ENCODE results near the gene PLEKHA8. TPM values are rescaled to one million over a fixed set of nuclear protein-coding genes. Genes with fewer than 3 reads are reported as not detected.

The PLEKHA8 gene
- total RNA-seq = 26.7 TPM in 2 replicates

GRCh38 chr7:30028216-30028748 lies at the start of gene PLEKHA8:
Gene PLEKHA8 (plus strand): TSS chr7:30028412. CDS start chr7:30028763, 351 bp downstream.

GRCh38 chr7:29989257-29989995 lies 38.8 kb upstream of the PLEKHA8 start, which contains the start of gene SCRN1:
Gene SCRN1 (minus strand): TSS chr7:29989801. CDS start chr7:29969067, 20,734 bp downstream.

GRCh38 chr7:30026229-30027064 lies 1.8 kb upstream of the PLEKHA8 start, which contains the start of gene FKBP14:
Gene FKBP14 (minus strand): TSS chr7:30026702. CDS start chr7:30026508, 194 bp downstream.

GRCh38 chr7:30134611-30135300 lies 106.5 kb downstream of the PLEKHA8 start, which contains the start of gene MTURN:
Gene MTURN (plus strand): TSS chr7:30134986. CDS start chr7:30135137, 151 bp downstream.

Other genes starting within 250 kb of the PLEKHA8 start
- gene WIPF3, start 221.9 kb upstream of the PLEKHA8 start, total RNA-seq = under 0.01 and 0.21 TPM in 2 replicates
- 61.9 and 95.1 TPM in 2 replicates for gene SCRN1, start 38.6 kb upstream of the PLEKHA8 start, total RNA-seq
- gene FKBP14, start 1.7 kb upstream of the PLEKHA8 start, total RNA-seq = 31.5 and 38.6 TPM in 2 replicates
- 18.5 and 24.6 TPM in 2 replicates for gene MTURN, start 106.6 kb downstream of the PLEKHA8 start, total RNA-seq